MM.1S (cell line): ENCODE measurements around the gene EED.

Experiments
- CTCF ChIP-seq: fragments of 300-600 bp; sonication (generic); IDR thresholded peaks from 2 replicates; pipeline ENCODE4 v1.5.1; 2016; ENCODE audit warnings: antibody characterized with exemption, low read length, mixed read lengths
- EZH2 ChIP-seq: fragments of 300-600 bp; sonication (generic); optimal IDR thresholded peaks from 2 replicates; pipeline ENCODE3; 2017; ENCODE audit warnings: low read depth, mild to moderate bottlenecking, antibody characterized with exemption, low read length, mixed read lengths
- EZH2phosphoT487 ChIP-seq: fragments of 300-600 bp; sonication (generic); IDR thresholded peaks from 2 replicates; pipeline ENCODE4 v1.6.1; 2018; ENCODE audit warnings: antibody characterized with exemption, low read length

- TF ChIP-seq CTCF (no peak), EZH2phosphoT487 (no peak), EZH2 (no peak)
These were observed 58.7 kb downstream of the EED start for GRCh38 chr11:86303257-86303656.
